ENCODE measurements around the gene WDR38. TPM values are rescaled to one million over a fixed set of nuclear protein-coding genes. Genes with fewer than 3 reads are reported as not detected.
A peak's percentile ranks its signal among the peaks of the same experiment; 100 is the strongest.

The WDR38 gene
- polyA plus RNA-seq, 1 donor (not counting 4 experiments of a cell fraction or from before 2014, with no cell fraction given) = not detected

GRCh38 chr9:124873664-124874063, 20.4 kb downstream of the WDR38 start:
- DNase-seq (ENCODE audit: low read depth, low spot score) (no peak), FAIRE-seq (peak; percentile 62)
- TF ChIP-seq, protein P1, sequence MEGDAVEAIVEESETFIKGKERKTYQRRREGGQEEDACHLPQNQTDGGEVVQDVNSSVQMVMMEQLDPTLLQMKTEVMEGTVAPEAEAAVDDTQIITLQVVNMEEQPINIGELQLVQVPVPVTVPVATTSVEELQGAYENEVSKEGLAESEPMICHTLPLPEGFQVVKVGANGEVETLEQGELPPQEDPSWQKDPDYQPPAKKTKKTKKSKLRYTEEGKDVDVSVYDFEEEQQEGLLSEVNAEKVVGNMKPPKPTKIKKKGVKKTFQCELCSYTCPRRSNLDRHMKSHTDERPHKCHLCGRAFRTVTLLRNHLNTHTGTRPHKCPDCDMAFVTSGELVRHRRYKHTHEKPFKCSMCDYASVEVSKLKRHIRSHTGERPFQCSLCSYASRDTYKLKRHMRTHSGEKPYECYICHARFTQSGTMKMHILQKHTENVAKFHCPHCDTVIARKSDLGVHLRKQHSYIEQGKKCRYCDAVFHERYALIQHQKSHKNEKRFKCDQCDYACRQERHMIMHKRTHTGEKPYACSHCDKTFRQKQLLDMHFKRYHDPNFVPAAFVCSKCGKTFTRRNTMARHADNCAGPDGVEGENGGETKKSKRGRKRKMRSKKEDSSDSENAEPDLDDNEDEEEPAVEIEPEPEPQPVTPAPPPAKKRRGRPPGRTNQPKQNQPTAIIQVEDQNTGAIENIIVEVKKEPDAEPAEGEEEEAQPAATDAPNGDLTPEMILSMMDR (optimal IDR thresholded peaks at IDR 0.05 in 1 of 3, IDR thresholded peaks at IDR 0.05 in 1 of 3, conservative IDR thresholded peaks at IDR 0.05 in 1 of 3; ENCODE audit: extremely low read depth in 1 of 3, insufficient read depth in 2 of 3, low read length in 3 of 3) = no peak
- TF ChIP-seq EZH2 (IDR thresholded peaks at IDR 0.05; ENCODE audit: low read length) = no peak
- H2AFZ ChIP-seq (ENCODE audit: control insufficient read depth, low read length) = no peak overlapping the region
- H3K27me3 ChIP-seq (ENCODE audit: control insufficient read depth, extremely low read depth, insufficient read depth, low read length) = no peaks in the 10 kb centered on the region
- peak overlapping the region; percentile 82 for H3K27ac ChIP-seq (ENCODE audit: control insufficient read depth, insufficient read depth, low read length)
- dilution Hi-C loops (cut with MboI; ENCODE audit: extremely low pct_ligation_motif_present, low sequenced_read_pairs) = no loop called here
- peak overlapping the region in 1 of 3 experiments; percentile 43 for H3K4me3 ChIP-seq (ENCODE audit: control insufficient read depth in 2 of 3, extremely low read depth in 1 of 3, insufficient read depth in 2 of 3, low read depth in 1 of 3, low read length in 3 of 3)
- H3K9me1 ChIP-seq (ENCODE audit: control insufficient read depth, extremely low read depth, insufficient read depth, low read length) = peaks cover 2% of the 10 kb centered on the region
- H3K9me3 ChIP-seq (ENCODE audit: control insufficient read depth, low read depth, low read length) = no peaks in the 10 kb centered on the region
- H3K4me2 ChIP-seq (ENCODE audit: control insufficient read depth, extremely low read depth, insufficient read depth, low read depth, low read length) = peak overlapping the region; percentile 82
- H3K36me3 ChIP-seq (ENCODE audit: control insufficient read depth in 2 of 2, extremely low read depth in 1 of 2, insufficient read depth in 2 of 2, low read length in 2 of 2) = peaks cover 35 to 71% of the 10 kb centered on the region in 2 experiments
- H3K9ac ChIP-seq (ENCODE audit: control insufficient read depth, extremely low read depth, insufficient read depth, low read length) = no peak overlapping the region
- H4K20me1 ChIP-seq (ENCODE audit: control insufficient read depth, extremely low read depth, insufficient read depth, low read length) = peaks cover 24% of the 10 kb centered on the region
- H3K4me1 ChIP-seq (ENCODE audit: control insufficient read depth, extremely low read depth, insufficient read depth, low read length) = peaks cover 38% of the 10 kb centered on the region
- H3K79me2 ChIP-seq (ENCODE audit: control insufficient read depth, insufficient read depth, low read length) = peaks cover 72% of the 10 kb centered on the region

- no peak for TF ChIP-seq EZH2 (IDR thresholded peaks at IDR 0.05; ENCODE audit: low read length)
- TF ChIP-seq, protein P1 (optimal IDR thresholded peaks at IDR 0.05 in 1 of 3, IDR thresholded peaks at IDR 0.05 in 1 of 3, conservative IDR thresholded peaks at IDR 0.05 in 1 of 3; ENCODE audit: extremely low read depth in 1 of 3, insufficient read depth in 2 of 3, low read length in 3 of 3) = no peak
- no peaks in the 10 kb centered on the region for H3K27me3 ChIP-seq (ENCODE audit: control insufficient read depth, extremely low read depth, insufficient read depth, low read length)
- no peak overlapping the region for H3K4me2 ChIP-seq (ENCODE audit: control insufficient read depth, extremely low read depth, insufficient read depth, low read depth, low read length)
- no peak overlapping the region for H3K27ac ChIP-seq (ENCODE audit: control insufficient read depth, insufficient read depth, low read length)
- peaks cover 24% of the 10 kb centered on the region for H4K20me1 ChIP-seq (ENCODE audit: control insufficient read depth, extremely low read depth, insufficient read depth, low read length)
- H3K9me3 ChIP-seq (ENCODE audit: control insufficient read depth, low read depth, low read length) = no peaks in the 10 kb centered on the region
- FAIRE-seq (no peak), DNase-seq (ENCODE audit: low read depth, low spot score) (no peak)
- peaks cover 38 to 73% of the 10 kb centered on the region in 2 experiments for H3K36me3 ChIP-seq (ENCODE audit: control insufficient read depth in 2 of 2, extremely low read depth in 1 of 2, insufficient read depth in 2 of 2, low read length in 2 of 2)
- H2AFZ ChIP-seq (ENCODE audit: control insufficient read depth, low read length) = no peak overlapping the region
- no peak overlapping the region for H3K9ac ChIP-seq (ENCODE audit: control insufficient read depth, extremely low read depth, insufficient read depth, low read length)
- peaks cover 2% of the 10 kb centered on the region for H3K9me1 ChIP-seq (ENCODE audit: control insufficient read depth, extremely low read depth, insufficient read depth, low read length)
- H3K4me1 ChIP-seq (ENCODE audit: control insufficient read depth, extremely low read depth, insufficient read depth, low read length) = peaks cover 35% of the 10 kb centered on the region
- H3K79me2 ChIP-seq (ENCODE audit: control insufficient read depth, insufficient read depth, low read length) = peaks cover 57% of the 10 kb centered on the region
- dilution Hi-C loops (cut with MboI; ENCODE audit: extremely low pct_ligation_motif_present, low sequenced_read_pairs) = no loop called here
- no peak overlapping the region for H3K4me3 ChIP-seq (ENCODE audit: control insufficient read depth in 2 of 3, extremely low read depth in 1 of 3, insufficient read depth in 2 of 3, low read depth in 1 of 3, low read length in 3 of 3)
Measured at GRCh38 chr9:124875501-124875900, 22.2 kb downstream of the WDR38 start.

Measured in keratinocyte (primary cell).